Measurements from ENCODE around the gene PILRB.

DNA sequence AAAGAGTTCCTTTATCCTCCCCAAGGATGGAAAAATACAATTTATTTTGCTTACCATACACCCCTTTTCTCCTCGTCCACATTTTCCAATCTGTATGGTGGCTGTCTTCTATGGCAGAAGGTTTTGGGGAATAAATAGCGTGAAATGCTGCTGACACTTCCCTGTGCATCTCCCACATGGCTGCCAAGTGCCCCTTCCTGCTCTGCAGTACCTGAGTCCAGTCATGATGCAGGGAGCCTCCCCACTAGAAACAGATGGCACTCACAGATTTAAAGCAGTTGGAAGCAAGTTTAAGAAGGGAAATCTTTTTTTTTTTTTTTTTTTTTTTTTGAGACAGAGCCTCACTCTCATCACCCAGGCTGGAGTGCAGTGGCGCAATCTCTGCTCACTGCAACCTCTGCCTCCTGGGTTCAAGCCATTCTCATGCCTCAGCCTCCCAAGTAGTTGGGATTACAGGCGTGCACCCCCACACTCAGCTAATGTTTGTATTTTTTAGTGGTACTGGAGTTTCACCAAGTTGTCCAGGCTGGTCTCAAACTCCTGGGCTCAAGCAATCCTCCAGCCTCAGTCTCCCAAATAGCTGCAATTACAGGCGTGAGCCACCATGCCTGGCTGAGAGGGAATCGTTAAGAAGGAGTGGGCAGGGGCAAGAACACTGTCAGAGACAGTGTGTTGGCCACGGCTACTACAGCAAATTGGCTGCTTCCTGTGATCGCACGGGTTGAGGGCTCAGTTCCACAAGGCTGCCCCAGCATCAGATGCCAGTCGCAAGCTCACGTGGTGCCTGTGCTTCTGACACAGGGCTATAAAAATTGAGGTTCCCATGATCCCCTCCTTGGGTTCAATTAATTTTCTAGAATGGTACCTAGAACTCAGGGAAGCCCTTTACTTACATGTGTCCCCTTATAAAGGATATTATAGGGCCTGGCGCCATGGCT is 10.0 kb downstream of the PILRB start:
- TF ChIP-seq EZH2phosphoT487 (IDR thresholded peaks at IDR 0.05; ENCODE audit: insufficient read depth, low read depth) (no peak), EZH2 (IDR thresholded peaks at IDR 0.05; ENCODE audit: insufficient read depth, poor library complexity, severe bottlenecking) (no peak)
